Thymus (tissue), 11 donors: ENCODE measurements around the gene KIRREL3. TPM values are rescaled to one million over a fixed set of nuclear protein-coding genes. Genes with fewer than 3 reads are reported as not detected.

Experiments
- DNase-seq, 9 donors: peaks; one replicate each; pipeline ENCODE4 v3.0.0-alpha.2; 2013; ENCODE audit warnings: low spot score in 9 of 9, low read depth in 6 of 9, missing footprints in 1 of 9
- H3K27ac ChIP-seq, 2 donors: one replicate each; pipeline ENCODE4 v1.5.1; 2013; ENCODE audit warnings: control low read depth in 1 of 2, low read depth in 1 of 2, low read length in 1 of 2, mild to moderate bottlenecking in 1 of 2, moderate library complexity in 1 of 2
- H3K27me3 ChIP-seq, 2 donors: one replicate each; pipeline ENCODE4 v1.5.1; 2013; ENCODE audit warnings: low read length in 1 of 2; ENCODE audit not compliant: control insufficient read depth in 2 of 2, insufficient read depth in 1 of 2
- H3K36me3 ChIP-seq, 2 donors: one replicate each; pipeline ENCODE4 v1.5.1; 2013; ENCODE audit warnings: low read length in 1 of 2, mild to moderate bottlenecking in 1 of 2, moderate library complexity in 1 of 2; ENCODE audit not compliant: control insufficient read depth in 2 of 2, insufficient read depth in 2 of 2
- H3K4me1 ChIP-seq, 2 donors: one replicate each; pipeline ENCODE4 v1.5.1; 2013; ENCODE audit warnings: low read length in 2 of 2; ENCODE audit not compliant: control insufficient read depth in 2 of 2, insufficient read depth in 2 of 2
- H3K4me3 ChIP-seq, 2 donors: one replicate each; pipeline ENCODE4 v1.5.1; 2013; ENCODE audit warnings: low read length in 2 of 2, control low read depth in 1 of 2, mild to moderate bottlenecking in 1 of 2
- H3K9me3 ChIP-seq, 2 donors: one replicate each; pipeline ENCODE4 v1.5.1; 2013; ENCODE audit warnings: low read length in 1 of 2, mild to moderate bottlenecking in 1 of 2; ENCODE audit not compliant: control insufficient read depth in 2 of 2, insufficient read depth in 1 of 2
- WGBS: extraction: QIAGEN DNeasy Blood & Tissue Kit; methylation state at CpG from one replicate; pipeline ENCODE4 v1.1.7; 2013; 5-methylcytosine and 5-hydroxymethylcytosine counted together
- polyA plus RNA-seq: library from polyadenylated mRNA; stranded (reverse); fragments of 200-250 nt; gene quantifications from one replicate; pipeline ENCODE4 v1.2.3, GENCODE V29; 2013
- total RNA-seq: library from RNA; stranded (reverse); fragments of 120-200 nt; gene quantifications from one replicate; pipeline ENCODE4 v1.2.4, GENCODE V29; 2013
- donor health status: healthy.

Gene KIRREL3
- total and polyA plus RNA-seq, 2 donors, result 0.09 to 0.14 TPM

DNA sequence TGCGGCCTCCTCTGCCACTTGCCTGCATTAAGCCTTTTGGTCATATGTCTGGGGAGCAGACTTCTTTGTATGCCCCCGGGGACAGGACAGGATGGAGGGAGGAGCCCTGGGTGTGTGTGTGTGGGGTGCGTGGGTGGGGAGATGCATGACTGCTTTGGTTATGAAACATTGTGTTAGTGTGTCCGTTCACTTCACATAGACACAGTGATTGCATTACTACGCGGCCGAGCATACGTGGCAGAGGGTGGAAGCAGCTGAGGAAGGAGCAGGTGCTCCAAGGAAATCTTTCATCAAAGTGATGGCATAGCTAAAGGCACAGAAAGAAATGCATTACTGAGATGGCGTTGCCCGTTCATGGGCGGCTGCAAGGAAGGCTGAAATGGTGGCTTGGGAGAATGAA, 384.7 kb downstream of the KIRREL3 start:
- DNase-seq, result no peak
- Histone ChIP-seq H3K4me1 (no peaks in the 10 kb centered on the region), H3K4me3 (no peak overlapping the region), H3K9me3 (no peaks in the 10 kb centered on the region), H3K27me3 (no peaks in the 10 kb centered on the region), H3K36me3 (no peaks in the 10 kb centered on the region), H3K27ac (no peak overlapping the region)
- WGBS, result 90% methylated on average over 11 of the region's 11 CpGs

DNA sequence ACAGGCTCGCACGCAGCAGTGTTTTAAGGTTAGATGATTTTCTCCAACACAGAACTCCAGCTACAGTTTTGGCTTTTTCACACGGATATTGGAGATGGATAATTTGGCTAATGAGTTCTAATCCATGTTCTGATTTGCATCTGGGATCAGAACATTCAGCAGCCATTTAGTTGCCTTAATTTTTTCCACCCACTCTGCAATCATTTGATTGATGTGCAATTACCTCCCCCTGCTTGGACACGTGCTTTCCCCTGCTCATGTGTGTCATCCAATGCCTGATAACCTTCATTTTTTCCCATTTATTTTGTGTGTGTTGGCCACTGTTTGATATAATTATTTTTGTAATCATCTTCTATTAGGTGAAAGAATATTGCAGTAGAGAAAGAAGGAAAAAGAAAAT, 387.3 kb downstream of the KIRREL3 start:
- Histone ChIP-seq H3K9me3 (no peaks in the 10 kb centered on the region), H3K27me3 (peaks cover 0 to 2% of the 10 kb centered on the region in 2 donors), H3K36me3 (no peaks in the 10 kb centered on the region), H3K4me3 (no peak overlapping the region), H3K27ac (no peak overlapping the region), H3K4me1 (no peaks in the 10 kb centered on the region)
- 90% methylated on average over 4 of the region's 4 CpGs for WGBS
- no peak for DNase-seq

DNA sequence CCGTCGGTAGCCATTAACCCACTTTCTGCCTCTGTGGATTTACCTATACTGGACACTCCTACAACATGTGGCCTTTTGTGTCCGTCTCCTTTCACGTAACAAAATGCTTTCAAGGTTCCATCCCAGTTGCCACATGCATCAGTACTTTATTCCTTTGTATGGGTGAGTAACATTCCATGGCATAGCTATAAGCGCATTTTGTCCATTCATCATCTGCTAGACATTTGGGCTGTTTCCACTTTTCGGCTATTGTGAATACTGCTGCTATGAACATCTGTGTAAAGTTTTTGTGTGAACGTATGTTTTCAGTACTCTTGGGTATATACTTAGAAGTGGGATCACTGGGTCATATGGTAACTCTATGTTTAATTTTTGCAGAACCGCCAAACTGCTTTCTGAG, 387.9 kb downstream of the KIRREL3 start:
- 94% methylated on average over 8 of the region's 8 CpGs for WGBS
- H3K4me1 ChIP-seq, result no peaks in the 10 kb centered on the region
- H3K27me3 ChIP-seq, result peaks cover 0 to 2% of the 10 kb centered on the region in 2 donors
- no peaks in the 10 kb centered on the region for H3K36me3 ChIP-seq
- no peak for DNase-seq
- no peak overlapping the region for H3K4me3 ChIP-seq
- H3K9me3 ChIP-seq, result no peaks in the 10 kb centered on the region
- H3K27ac ChIP-seq, result no peak overlapping the region

DNA sequence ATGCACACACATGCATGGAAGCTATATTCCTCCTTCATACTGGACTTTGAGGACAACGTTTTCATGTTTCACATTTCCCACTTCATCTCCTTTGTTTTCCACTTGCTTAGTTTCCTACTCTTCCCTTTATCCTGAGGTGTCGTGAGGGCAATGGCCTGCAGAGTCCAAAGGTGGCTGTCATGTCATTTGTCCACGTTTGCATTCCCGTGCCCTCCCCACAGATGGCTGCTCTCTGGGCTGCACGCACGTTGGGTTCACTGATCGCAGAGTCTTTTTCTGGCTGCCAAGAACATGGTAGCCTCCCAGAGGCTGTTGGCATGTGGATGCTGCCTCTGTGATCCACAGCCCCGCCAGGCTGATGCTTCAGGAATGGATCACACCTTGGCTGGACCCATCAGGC, 389.1 kb downstream of the KIRREL3 start:
- Histone ChIP-seq H3K27ac (no peak overlapping the region), H3K4me3 (no peak overlapping the region), H3K9me3 (no peaks in the 10 kb centered on the region), H3K36me3 (no peaks in the 10 kb centered on the region), H3K27me3 (peaks cover 0 to 8% of the 10 kb centered on the region in 2 donors), H3K4me1 (no peaks in the 10 kb centered on the region)
- no peak for DNase-seq
- 89% methylated on average over 8 of the region's 8 CpGs for WGBS

DNA sequence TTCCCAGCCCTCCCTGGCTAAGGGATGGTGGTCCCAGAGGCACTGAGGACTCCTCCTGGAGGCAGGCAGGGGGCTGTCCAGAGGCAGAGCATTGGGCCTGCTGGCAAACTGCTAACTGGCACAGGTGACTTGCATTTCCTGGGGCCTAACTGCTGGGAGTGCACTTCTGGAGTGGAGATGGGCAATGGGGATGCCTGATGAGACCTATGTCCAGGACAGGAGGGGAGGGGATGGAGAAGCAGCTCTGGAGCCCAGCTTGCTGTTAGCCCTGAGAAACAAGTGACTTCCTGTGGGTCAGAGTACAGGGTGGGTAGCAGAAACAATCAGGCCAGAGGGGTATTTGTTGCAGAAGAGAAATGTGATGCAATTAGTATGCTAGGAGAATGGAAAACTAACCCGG, 391.9 kb downstream of the KIRREL3 start:
- no peaks in the 10 kb centered on the region for H3K36me3 ChIP-seq
- no peak overlapping the region for H3K27ac ChIP-seq
- peaks cover 0 to 12% of the 10 kb centered on the region in 2 donors for H3K27me3 ChIP-seq
- no peaks in the 10 kb centered on the region for H3K9me3 ChIP-seq
- no peak for DNase-seq
- no peaks in the 10 kb centered on the region for H3K4me1 ChIP-seq
- no peak overlapping the region for H3K4me3 ChIP-seq
- WGBS, result 53% methylated on average over 1 of the region's 1 CpG

DNA sequence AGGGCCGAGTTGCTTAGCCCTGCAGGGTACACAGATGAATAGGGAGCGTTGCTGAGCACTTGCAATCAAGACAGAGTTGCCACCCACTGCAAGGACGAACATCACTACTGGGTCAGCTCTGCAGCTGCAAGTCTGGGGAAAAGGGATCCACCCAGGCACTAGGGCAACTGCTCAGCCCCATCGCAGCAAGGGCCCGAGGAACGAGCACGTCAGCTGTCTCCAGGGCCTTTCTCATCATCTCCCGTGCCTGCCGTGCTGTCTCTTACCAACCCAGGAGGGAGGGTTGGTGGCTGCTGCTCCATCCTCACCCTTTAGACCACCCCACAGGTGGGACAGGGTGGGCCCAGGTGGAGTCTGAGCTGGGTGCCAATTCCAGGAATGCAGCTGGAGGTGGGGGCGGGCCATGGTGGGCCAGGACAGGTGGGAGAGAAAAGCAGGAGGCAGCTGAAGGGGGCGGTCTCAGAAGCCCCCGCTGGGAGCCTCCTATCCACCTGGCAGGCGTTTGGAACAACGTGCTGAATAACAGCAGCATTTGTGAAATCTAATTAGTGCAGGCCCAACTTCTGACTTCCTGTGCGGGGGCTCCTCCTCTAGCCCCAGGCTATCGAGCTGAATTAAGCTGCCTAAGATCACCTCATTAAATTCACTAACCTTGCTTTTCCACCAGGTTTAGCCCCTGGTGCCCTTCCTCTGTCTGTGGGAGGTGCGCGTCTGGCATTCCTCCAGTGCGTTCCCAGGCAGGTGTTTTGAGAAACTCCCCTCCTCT, 392.6 kb downstream of the KIRREL3 start:
- Histone ChIP-seq H3K4me3 (no peak overlapping the region), H3K9me3 (no peaks in the 10 kb centered on the region), H3K27ac (no peak overlapping the region), H3K4me1 (no peaks in the 10 kb centered on the region), H3K27me3 (peaks cover 0 to 12% of the 10 kb centered on the region in 2 donors), H3K36me3 (no peaks in the 10 kb centered on the region)
- 73% methylated on average over 19 of the region's 19 CpGs for WGBS
- DNase-seq, result no peak

DNA sequence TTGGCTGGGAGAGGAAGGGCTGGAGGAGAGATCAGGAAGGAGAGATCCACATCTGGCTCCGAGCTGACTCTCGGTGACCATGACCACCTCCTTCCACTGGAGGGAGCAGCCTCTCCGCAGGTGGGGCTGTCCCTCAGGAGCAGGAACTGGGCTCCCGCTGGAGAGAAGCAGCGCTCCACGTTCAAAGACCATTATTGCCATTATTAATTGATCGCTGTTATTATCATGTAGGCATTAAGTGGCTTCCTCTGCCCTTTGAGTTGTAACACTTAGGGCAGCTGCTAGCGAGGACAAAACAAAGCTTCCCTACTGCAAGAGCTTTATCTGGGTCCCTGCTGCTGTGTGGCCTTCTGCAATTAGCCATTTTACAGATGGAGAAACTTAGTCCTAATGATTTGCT, 393.2 kb downstream of the KIRREL3 start:
- Histone ChIP-seq H3K9me3 (no peaks in the 10 kb centered on the region), H3K27me3 (peaks cover 0 to 12% of the 10 kb centered on the region in 2 donors), H3K4me3 (no peak overlapping the region), H3K36me3 (no peaks in the 10 kb centered on the region), H3K27ac (no peak overlapping the region), H3K4me1 (no peaks in the 10 kb centered on the region)
- no peak for DNase-seq
- WGBS, result 15% methylated on average over 8 of the region's 8 CpGs

DNA sequence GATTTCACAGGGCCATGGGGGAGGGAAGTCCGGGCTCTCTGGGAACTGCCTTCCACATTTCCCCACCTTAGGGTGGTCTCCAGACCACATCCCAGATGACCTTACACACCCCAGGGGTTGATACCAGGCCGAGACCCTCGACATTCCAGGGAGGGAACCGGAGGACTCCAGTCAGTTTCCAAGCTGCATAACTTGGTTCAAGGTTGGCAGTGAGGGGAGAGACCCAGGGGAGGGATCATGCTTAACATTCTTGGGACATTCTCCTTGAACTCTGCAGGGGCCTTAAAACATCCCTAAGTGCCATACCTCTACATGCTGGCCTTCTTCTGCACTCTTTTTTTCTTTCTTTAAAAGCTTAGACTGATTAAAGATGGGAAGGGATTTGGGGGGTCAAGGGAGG, 394.1 kb downstream of the KIRREL3 start:
- WGBS, result 77% methylated on average over 4 of the region's 4 CpGs
- Histone ChIP-seq H3K36me3 (no peaks in the 10 kb centered on the region), H3K4me3 (no peak overlapping the region), H3K27ac (no peak overlapping the region), H3K4me1 (no peaks in the 10 kb centered on the region), H3K27me3 (peaks cover 0 to 16% of the 10 kb centered on the region in 2 donors), H3K9me3 (no peaks in the 10 kb centered on the region)
- no peak for DNase-seq

DNA sequence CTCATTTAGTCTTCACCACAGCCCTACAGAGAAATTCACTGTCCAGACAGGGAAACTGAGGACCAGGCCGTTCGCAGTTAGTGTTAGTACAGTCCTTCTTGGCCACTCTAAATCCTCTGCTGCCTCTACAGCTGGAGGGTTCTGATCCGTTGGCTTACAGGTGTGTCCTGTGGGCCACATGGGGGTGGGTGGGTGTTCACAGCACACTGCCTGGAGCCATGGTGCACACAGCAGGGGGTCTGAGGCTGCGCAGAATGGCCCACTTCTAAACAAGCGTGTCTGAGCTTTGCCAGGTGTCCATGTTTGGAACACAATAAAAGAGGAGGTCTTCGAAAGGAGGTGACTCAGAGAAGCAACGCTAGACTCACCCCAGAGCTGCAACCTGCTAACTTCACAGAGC, 396.1 kb downstream of the KIRREL3 start:
- no peak overlapping the region for H3K4me3 ChIP-seq
- DNase-seq, result no peak
- H3K4me1 ChIP-seq, result no peaks in the 10 kb centered on the region
- no peak overlapping the region for H3K27ac ChIP-seq
- H3K36me3 ChIP-seq, result no peaks in the 10 kb centered on the region
- H3K27me3 ChIP-seq, result peaks cover 0 to 20% of the 10 kb centered on the region in 2 donors
- H3K9me3 ChIP-seq, result no peaks in the 10 kb centered on the region
- 95% methylated on average over 7 of the region's 7 CpGs for WGBS
